Prostate gland (tissue), 2 donors: Measurements from ENCODE around the gene PSTPIP1.

Experiments
- CTCF ChIP-seq, 4 experiments: fragments of 200-600 bp in 2 of 4; fragments of 450-650 bp in 2 of 4; sonication (generic) in 2 of 4; IDR thresholded peaks; 1 replicate in 3 of 4; 2 replicates in 1 of 4; pipeline ENCODE4 v1.5.1; 2016 to 2019; ENCODE audit warnings: antibody characterized with exemption in 4 of 4, mild to moderate bottlenecking in 2 of 4, moderate library complexity in 2 of 4
- POLR2A ChIP-seq: fragments of 450-650 bp; IDR thresholded peaks from one replicate; pipeline ENCODE4 v1.6.1; 2016; ENCODE audit warnings: antibody characterized with exemption, mild to moderate bottlenecking

- TF ChIP-seq POLR2A, result no peak
- TF ChIP-seq CTCF (IDR thresholded peaks at IDR 0.05), result no peak
Measured at GRCh38 chr15:77085297-77085696, 90.4 kb downstream of the PSTPIP1 start.
